GM23338 (cell line): ENCODE measurements around the gene SVOPL. TPM values are rescaled to one million over a fixed set of nuclear protein-coding genes. Genes with fewer than 3 reads are reported as not detected.

Source experiments
- ATAC-seq: fragments of 200-7000 bp; cut with Tn5 transposase; 3 replicates; pipeline ENCODE4 v1.9.1; 2020
- DNase-seq: peaks from one replicate; pipeline ENCODE4 v3.0.0-alpha.2; 2015; ENCODE audit warnings: low spot score
- H2AFZ ChIP-seq: fragments of 200-600 bp; sonication (generic); 2 replicates; pipeline ENCODE4 v1.8.0; 2016; ENCODE audit warnings: antibody characterized with exemption, mild to moderate bottlenecking, moderate library complexity
- H3F3A ChIP-seq: fragments of 200-600 bp; sonication (generic); replicated peaks from 2 replicates; pipeline ENCODE4 v1.8.0; 2017; ENCODE audit warnings: antibody characterized with exemption, mixed run types, low read depth
- H3K27ac ChIP-seq: fragments of 200-600 bp; sonication (generic); 2 replicates; pipeline ENCODE4 v1.6.1; 2016; ENCODE audit warnings: low read depth
- H3K27me3 ChIP-seq: fragments of 200-600 bp; sonication (generic); 2 replicates; pipeline ENCODE4 v1.8.0; 2016; ENCODE audit warnings: mild to moderate bottlenecking, mixed run types, moderate library complexity; ENCODE audit not compliant: insufficient read depth
- H3K36me3 ChIP-seq: fragments of 200-600 bp; sonication (generic); 2 replicates; pipeline ENCODE4 v1.8.0; 2016; ENCODE audit warnings: mild to moderate bottlenecking; ENCODE audit not compliant: insufficient read depth
- H3K4me1 ChIP-seq: fragments of 200-600 bp; sonication (generic); 2 replicates; pipeline ENCODE4 v1.8.0; 2016; ENCODE audit warnings: mild to moderate bottlenecking, moderate library complexity; ENCODE audit not compliant: insufficient read depth
- H3K4me2 ChIP-seq: fragments of 200-600 bp; sonication (generic); 2 replicates; pipeline ENCODE4 v1.7.1; 2017; ENCODE audit warnings: mixed run types
- H3K4me3 ChIP-seq: fragments of 200-600 bp; sonication (generic); 2 replicates; pipeline ENCODE4 v1.6.1; 2016; ENCODE audit warnings: mixed run types
- H3K79me2 ChIP-seq: fragments of 200-600 bp; sonication (generic); replicated peaks from 2 replicates; pipeline ENCODE4 v1.8.0; 2017; ENCODE audit warnings: mild to moderate bottlenecking; ENCODE audit not compliant: insufficient read depth
- H3K9me2 ChIP-seq: fragments of 200-600 bp; sonication (generic); 2 replicates; pipeline ENCODE4 v1.8.0; 2017; ENCODE audit not compliant: insufficient read depth
- H4K20me1 ChIP-seq: fragments of 200-600 bp; sonication (generic); replicated peaks from 2 replicates; pipeline ENCODE4 v1.8.0; 2017; ENCODE audit warnings: mild to moderate bottlenecking; ENCODE audit not compliant: insufficient read depth
- H3K27ac Mint-ChIP-seq: 2 replicates; pipeline ENCODE4 v1.8.0; 2020; ENCODE audit warnings: inconsistent platforms, mild to moderate bottlenecking, moderate library complexity, mixed read lengths
- H3K27me3 Mint-ChIP-seq: 3 replicates; pipeline ENCODE4 v1.8.0; 2022; ENCODE audit warnings: low read depth, mild to moderate bottlenecking, moderate library complexity, mixed read lengths, inconsistent platforms; ENCODE audit not compliant: insufficient read depth, poor library complexity
- H3K36me3 Mint-ChIP-seq: 3 replicates; pipeline ENCODE4 v1.8.0; 2021; ENCODE audit warnings: low read depth, mild to moderate bottlenecking, inconsistent platforms, moderate library complexity, mixed read lengths
- H3K4me1 Mint-ChIP-seq: 3 replicates; pipeline ENCODE4 v1.8.0; 2020; ENCODE audit warnings: mild to moderate bottlenecking, inconsistent platforms, mixed read lengths
- H3K4me3 Mint-ChIP-seq: 3 replicates; pipeline ENCODE4 v1.8.0; 2021; ENCODE audit warnings: moderate library complexity, mild to moderate bottlenecking, inconsistent platforms, mixed read lengths
- H3K9me3 Mint-ChIP-seq: 3 replicates; pipeline ENCODE4 v1.8.0; 2020; ENCODE audit warnings: moderate library complexity, mild to moderate bottlenecking, inconsistent platforms, mixed read lengths
- CREB1 ChIP-seq: fragments of 250-450 bp; sonication (Bioruptor Pico); IDR thresholded peaks from 2 replicates; pipeline ENCODE4 v1.5.0; 2020; ENCODE audit warnings: low read depth, mild to moderate bottlenecking, moderate library complexity
- EZH2phosphoT487 ChIP-seq: fragments of 200-600 bp; sonication (generic); IDR thresholded peaks from one replicate; pipeline ENCODE4 v1.8.1; 2018; ENCODE audit warnings: antibody characterized with exemption; ENCODE audit not compliant: unreplicated experiment
- POLR2AphosphoS5 ChIP-seq: IDR thresholded peaks from 2 replicates; pipeline ENCODE4 v1.6.1; 2016; ENCODE audit warnings: antibody characterized with exemption, low read depth
- ZNF114 ChIP-seq: fragments of 250-450 bp; sonication (Bioruptor Pico); IDR thresholded peaks from 2 replicates; pipeline ENCODE4 v1.5.0; 2020; ENCODE audit warnings: mild to moderate bottlenecking, moderate library complexity
- ZNF331 ChIP-seq: fragments of 250-450 bp; sonication (Bioruptor Pico); IDR thresholded peaks from 2 replicates; pipeline ENCODE4 v1.5.0; 2020; ENCODE audit warnings: low read depth, mild to moderate bottlenecking, moderate library complexity
- polyA plus RNA-seq: library from polyadenylated mRNA; unstranded; fragments of >200 nt; fragmentation: Nextera tagmentation; extraction: Ambion mirVana; gene quantifications from 2 replicates; pipeline ENCODE4 v1.2.1, GENCODE V29; 2016
- total RNA-seq: library from RNA; depleted of rRNA; stranded (reverse); fragments of >200 nt; shearing (Covaris generic); gene quantifications from 2 replicates; pipeline ENCODE4 v1.2.3, GENCODE V29; 2014
- TF ChIP-seq, protein P1 (sequence below): IDR thresholded peaks from one replicate; pipeline ENCODE4 v1.6.1; 2018; ENCODE audit warnings: antibody characterized with exemption; ENCODE audit not compliant: unreplicated experiment
- TF ChIP-seq, protein P2 (sequence below): IDR thresholded peaks from 2 replicates; pipeline ENCODE4 v1.6.1; 2016; ENCODE audit warnings: antibody characterized with exemption
- TF ChIP-seq, protein P3 (sequence below), 2 experiments: fragments of 200-600 bp in 1 of 2; sonication (generic) in 1 of 2; conservative IDR thresholded peaks; 2 replicates each; pipeline versions ENCODE4 v1.5.1 to v1.6.1; 2016 to 2017; ENCODE audit warnings: antibody characterized with exemption in 2 of 2, low read depth in 2 of 2, mild to moderate bottlenecking in 2 of 2, moderate library complexity in 1 of 2

The SVOPL gene
- total and polyA plus RNA-seq, 2 experiments from 2014 or later: 1.4 to 2.1 TPM

DNA sequence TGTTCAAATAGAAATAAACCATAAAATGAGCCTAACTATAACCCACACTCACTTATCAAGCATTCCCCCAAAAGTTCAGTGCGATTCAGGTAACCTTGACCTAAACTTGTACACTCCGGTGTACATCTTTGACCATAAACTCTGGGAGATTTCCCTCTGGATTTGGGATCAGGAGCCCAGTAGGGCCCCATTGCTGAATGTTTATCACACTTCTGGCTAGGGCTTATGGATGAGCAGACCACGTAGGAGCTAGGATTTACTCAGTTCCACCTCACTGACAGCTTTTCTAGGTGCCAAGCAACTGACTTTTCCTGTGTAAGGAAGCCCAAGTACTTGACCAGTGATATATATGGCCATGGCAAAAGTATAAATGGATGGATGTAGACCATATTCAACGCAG is 113.7 kb downstream of the SVOPL start:
- Mint-ChIP-seq H3K9me3 (no peaks in the 10 kb centered on the region), H3K27ac (no peak overlapping the region), H3K4me1 (peaks cover 11% of the 10 kb centered on the region), H3K4me3 (no peak overlapping the region), H3K27me3 (peaks cover 12% of the 10 kb centered on the region), H3K36me3 (peaks cover 60% of the 10 kb centered on the region)
- Histone ChIP-seq H3K79me2 (no peaks in the 10 kb centered on the region), H2AFZ (no peak overlapping the region), H3K36me3 (peaks cover 36% of the 10 kb centered on the region; the same call in 1 of the 2 replicates), H3K4me2 (no peak overlapping the region), H4K20me1 (no peaks in the 10 kb centered on the region), H3K27me3 (no peaks in the 10 kb centered on the region), H3K27ac (no peak overlapping the region), H3F3A (0 out of 2 replicates have a peak, but pooled peaks cover 2% of the 10 kb centered on the region), H3K4me1 (no peaks in the 10 kb centered on the region; the same call in 1 of the 2 replicates), H3K9me2 (no peaks in the 10 kb centered on the region), H3K4me3 (no peak overlapping the region)
- TF ChIP-seq ZNF114 (CRISPR knock-in tag): no peak
- TF ChIP-seq, protein P1, sequence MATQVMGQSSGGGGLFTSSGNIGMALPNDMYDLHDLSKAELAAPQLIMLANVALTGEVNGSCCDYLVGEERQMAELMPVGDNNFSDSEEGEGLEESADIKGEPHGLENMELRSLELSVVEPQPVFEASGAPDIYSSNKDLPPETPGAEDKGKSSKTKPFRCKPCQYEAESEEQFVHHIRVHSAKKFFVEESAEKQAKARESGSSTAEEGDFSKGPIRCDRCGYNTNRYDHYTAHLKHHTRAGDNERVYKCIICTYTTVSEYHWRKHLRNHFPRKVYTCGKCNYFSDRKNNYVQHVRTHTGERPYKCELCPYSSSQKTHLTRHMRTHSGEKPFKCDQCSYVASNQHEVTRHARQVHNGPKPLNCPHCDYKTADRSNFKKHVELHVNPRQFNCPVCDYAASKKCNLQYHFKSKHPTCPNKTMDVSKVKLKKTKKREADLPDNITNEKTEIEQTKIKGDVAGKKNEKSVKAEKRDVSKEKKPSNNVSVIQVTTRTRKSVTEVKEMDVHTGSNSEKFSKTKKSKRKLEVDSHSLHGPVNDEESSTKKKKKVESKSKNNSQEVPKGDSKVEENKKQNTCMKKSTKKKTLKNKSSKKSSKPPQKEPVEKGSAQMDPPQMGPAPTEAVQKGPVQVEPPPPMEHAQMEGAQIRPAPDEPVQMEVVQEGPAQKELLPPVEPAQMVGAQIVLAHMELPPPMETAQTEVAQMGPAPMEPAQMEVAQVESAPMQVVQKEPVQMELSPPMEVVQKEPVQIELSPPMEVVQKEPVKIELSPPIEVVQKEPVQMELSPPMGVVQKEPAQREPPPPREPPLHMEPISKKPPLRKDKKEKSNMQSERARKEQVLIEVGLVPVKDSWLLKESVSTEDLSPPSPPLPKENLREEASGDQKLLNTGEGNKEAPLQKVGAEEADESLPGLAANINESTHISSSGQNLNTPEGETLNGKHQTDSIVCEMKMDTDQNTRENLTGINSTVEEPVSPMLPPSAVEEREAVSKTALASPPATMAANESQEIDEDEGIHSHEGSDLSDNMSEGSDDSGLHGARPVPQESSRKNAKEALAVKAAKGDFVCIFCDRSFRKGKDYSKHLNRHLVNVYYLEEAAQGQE: no peak
- TF ChIP-seq, protein P2, sequence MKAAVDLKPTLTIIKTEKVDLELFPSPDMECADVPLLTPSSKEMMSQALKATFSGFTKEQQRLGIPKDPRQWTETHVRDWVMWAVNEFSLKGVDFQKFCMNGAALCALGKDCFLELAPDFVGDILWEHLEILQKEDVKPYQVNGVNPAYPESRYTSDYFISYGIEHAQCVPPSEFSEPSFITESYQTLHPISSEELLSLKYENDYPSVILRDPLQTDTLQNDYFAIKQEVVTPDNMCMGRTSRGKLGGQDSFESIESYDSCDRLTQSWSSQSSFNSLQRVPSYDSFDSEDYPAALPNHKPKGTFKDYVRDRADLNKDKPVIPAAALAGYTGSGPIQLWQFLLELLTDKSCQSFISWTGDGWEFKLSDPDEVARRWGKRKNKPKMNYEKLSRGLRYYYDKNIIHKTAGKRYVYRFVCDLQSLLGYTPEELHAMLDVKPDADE: no peak
- TF ChIP-seq CREB1 (CRISPR knock-in tag): no peak
- TF ChIP-seq EZH2phosphoT487: no peak
- TF ChIP-seq POLR2AphosphoS5: no peak
- TF ChIP-seq, protein P3, sequence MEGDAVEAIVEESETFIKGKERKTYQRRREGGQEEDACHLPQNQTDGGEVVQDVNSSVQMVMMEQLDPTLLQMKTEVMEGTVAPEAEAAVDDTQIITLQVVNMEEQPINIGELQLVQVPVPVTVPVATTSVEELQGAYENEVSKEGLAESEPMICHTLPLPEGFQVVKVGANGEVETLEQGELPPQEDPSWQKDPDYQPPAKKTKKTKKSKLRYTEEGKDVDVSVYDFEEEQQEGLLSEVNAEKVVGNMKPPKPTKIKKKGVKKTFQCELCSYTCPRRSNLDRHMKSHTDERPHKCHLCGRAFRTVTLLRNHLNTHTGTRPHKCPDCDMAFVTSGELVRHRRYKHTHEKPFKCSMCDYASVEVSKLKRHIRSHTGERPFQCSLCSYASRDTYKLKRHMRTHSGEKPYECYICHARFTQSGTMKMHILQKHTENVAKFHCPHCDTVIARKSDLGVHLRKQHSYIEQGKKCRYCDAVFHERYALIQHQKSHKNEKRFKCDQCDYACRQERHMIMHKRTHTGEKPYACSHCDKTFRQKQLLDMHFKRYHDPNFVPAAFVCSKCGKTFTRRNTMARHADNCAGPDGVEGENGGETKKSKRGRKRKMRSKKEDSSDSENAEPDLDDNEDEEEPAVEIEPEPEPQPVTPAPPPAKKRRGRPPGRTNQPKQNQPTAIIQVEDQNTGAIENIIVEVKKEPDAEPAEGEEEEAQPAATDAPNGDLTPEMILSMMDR (conservative IDR thresholded peaks at IDR 0.05; ENCODE audit: low read depth in 2 of 2): no peak
- DNase-seq (no peak), ATAC-seq (no peak)

DNA sequence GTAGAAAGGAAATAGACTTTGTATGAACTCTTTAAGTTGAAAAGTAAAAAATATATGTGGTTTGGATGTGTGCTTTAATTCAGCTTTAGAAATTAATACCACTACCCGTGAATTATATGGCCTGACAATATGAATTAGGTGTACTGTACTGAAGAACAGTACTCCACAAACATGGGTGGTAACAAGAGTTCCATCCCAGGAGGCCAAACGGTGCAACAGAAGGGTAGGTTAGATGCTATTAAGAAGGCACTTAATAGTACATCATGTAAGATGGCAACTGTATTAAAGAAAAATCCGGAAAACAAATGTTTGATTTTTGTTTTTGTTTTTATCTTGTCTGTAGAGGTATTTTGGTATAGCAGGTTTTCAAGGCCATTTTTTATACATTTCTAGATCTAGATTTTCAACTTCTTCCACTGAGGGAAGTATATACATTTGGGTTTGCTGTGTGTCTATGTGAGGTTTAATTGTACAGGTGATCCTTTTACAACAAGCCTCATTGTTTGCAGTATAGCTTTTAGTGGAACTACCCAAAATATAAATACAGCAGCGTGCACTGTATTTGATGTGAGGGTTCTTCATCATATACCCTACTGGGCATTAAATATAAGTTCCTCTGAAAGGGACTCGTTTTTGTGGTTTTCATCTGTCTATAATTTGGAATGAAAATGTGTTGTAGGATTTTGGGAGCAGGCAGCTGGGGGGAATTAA is 115.7 kb downstream of the SVOPL start:
- H3K9me3 Mint-ChIP-seq: no peaks in the 10 kb centered on the region
- TF ChIP-seq, protein P1: no peak
- TF ChIP-seq EZH2phosphoT487: no peak
- TF ChIP-seq, protein P3 (conservative IDR thresholded peaks at IDR 0.05; ENCODE audit: low read depth in 2 of 2): no peak
- TF ChIP-seq ZNF331: no peak

More for the DNA sequence above, 115.7 kb downstream of the SVOPL start:
- Histone ChIP-seq H3K36me3 (peaks cover 54% of the 10 kb centered on the region), H3K79me2 (no peaks in the 10 kb centered on the region), H3K9me2 (no peaks in the 10 kb centered on the region), H3K27me3 (no peaks in the 10 kb centered on the region), H3K4me1 (no peaks in the 10 kb centered on the region; the same call in 1 of the 2 replicates), H2AFZ (no peak overlapping the region), H3K27ac (no peak overlapping the region), H4K20me1 (no peaks in the 10 kb centered on the region), H3F3A (0 out of 2 replicates have a peak, but pooled peaks cover 2% of the 10 kb centered on the region), H3K4me3 (no peak overlapping the region), H3K4me2 (no peak overlapping the region)
- Mint-ChIP-seq H3K27ac (no peak overlapping the region), H3K36me3 (peaks cover 80% of the 10 kb centered on the region), H3K27me3 (peaks cover 2% of the 10 kb centered on the region), H3K4me3 (no peak overlapping the region), H3K4me1 (peaks cover 11% of the 10 kb centered on the region)
- no peak for ATAC-seq
- DNase-seq: no peak
